Fibroblast of pulmonary artery (primary cell): Measurements from ENCODE around the gene DUOX1.
A peak's percentile ranks its signal among the peaks of the same experiment; 100 is the strongest.

Experiments
- DNase-seq: peaks from one replicate; pipeline ENCODE4 v3.0.0-alpha.2; 2010; ENCODE audit warnings: low read depth
- H3K4me3 ChIP-seq: replicated peaks from 2 replicates; pipeline ENCODE4 v1.5.1; 2011; ENCODE audit warnings: low read depth, mild to moderate bottlenecking, control low read depth, low read length, moderate library complexity
- CTCF ChIP-seq: IDR thresholded peaks from 2 replicates; pipeline ENCODE4 v1.5.1; 2011; ENCODE audit warnings: mild to moderate bottlenecking, control low read depth, low read length, inconsistent platforms; ENCODE audit errors: missing control alignments

Gene DUOX1

DNA sequence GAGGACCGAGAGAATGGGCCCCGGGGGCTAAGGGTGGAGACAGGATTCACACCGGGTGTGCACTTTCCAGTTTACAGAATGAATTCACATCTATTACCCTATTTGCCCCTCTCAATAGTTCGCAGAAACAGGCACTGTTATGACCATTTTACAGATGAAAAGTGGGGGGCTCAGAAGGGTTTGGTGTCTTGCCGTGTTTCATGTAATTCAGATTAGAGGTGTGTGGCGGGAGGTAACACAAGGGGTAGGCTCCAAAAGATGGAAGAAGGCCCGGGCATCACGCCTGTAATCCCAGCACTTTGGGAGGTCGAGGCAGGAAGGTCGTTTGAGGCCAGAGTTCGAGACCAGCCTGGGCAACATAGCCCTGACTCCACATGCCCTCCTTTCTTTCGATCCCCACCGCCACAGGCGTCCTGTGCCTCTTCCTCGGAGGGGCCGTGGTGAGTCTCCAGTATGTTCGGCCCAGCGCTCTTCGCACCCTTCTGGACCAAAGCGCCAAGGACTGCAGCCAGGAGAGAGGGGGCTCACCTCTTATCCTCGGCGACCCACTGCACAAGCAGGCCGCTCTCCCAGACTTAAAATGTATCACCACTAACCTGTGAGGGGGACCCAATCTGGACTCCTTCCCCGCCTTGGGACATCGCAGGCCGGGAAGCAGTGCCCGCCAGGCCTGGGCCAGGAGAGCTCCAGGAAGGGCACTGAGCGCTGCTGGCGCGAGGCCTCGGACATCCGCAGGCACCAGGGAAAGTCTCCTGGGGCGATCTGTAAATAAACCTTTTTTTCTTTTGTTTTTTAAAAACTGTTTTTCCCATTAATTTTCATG, 12.3 kb upstream of the DUOX1 start:
- no peak for DNase-seq
- no peak overlapping the region for H3K4me3 ChIP-seq
- no peak for TF ChIP-seq CTCF

DNA sequence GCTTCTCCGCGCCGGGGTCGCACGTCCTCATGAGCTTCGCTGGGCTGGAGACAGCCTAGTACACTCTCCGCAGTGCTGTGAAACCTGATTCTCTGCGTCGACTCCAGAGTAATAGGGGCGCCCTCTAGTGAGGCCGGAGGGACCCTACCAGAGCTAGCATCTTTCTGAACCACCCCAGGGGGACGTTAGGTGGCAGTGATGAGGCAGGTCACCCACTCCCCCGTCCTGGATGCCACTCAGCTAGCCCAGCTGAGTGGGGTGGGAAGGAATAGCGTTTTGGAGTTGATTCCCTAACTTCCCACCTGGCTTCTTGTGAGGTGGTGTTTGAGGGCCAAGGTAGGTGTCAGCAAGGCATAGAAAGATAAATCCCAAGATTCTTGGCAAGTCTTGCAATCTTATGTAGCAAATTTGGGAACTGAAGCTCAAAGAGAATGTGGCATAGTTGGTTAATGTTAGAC, 11.6 kb upstream of the DUOX1 start:
- TF ChIP-seq CTCF = no peak
- no peak overlapping the region for H3K4me3 ChIP-seq
- DNase-seq = peak; percentile 92

DNA sequence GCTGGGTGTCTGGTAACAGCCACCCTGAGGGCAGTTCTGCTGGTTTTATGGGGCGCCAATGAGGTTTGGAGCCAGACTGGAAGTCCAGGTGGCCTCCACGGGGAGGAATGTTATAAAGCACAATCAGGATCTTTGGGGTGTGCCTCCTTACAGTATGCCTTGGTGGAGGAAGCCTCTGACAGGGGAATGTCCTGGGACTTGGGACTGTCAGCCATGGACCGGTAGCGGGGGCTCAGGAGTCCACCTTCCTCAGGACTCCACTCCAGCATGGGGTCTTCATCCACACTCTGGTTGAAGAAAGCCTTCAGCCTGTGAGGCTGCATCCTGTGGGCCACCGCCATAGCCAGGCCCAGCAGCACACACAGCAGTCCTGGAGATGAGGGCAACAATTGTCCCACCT, 10.8 kb upstream of the DUOX1 start:
- DNase-seq = no peak
- no peak for TF ChIP-seq CTCF
- no peak overlapping the region for H3K4me3 ChIP-seq

DNA sequence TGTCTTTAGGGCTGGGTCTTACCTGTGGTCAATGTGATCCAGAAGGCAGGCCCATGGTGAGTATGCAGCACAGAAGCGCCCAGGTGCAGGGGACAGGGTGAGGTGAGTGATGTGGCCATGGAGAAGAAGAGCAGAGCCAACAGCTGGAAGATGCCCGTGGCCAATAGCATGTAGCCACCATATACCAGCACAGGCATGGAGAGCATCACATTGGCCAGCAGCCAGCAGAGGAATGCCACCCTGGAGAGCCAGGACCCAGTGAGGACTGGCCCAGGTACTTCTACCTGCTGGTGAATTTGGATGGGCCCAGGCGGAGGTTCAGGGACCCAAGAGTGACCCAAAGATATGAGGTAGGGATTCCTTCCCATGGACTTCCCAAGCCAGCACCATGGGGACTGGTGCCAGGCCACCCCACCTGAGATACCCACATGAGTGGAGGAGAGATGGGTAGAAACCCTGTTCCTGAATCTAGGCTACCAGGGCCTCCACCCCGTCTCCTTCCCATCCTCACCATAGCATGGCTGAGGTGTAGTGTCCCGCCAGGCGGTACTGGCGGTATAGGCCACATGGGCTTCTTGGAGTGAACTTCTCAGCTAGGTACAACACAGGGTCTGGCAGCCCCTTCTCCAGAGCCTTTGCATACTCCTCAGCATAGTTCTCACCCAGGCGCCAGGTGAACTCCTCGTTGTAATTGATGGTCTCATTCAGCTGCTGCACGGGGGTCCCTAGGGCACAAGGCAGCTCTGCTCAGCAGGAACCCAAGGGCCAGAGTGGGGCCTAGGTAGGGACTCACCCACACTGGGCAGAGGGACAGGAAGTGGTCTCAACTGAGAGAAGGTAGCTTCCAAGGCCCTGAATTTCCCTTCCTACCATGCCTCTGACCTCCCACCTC, 9.5 kb upstream of the DUOX1 start:
- DNase-seq = no peak
- H3K4me3 ChIP-seq = no peak overlapping the region

DNA sequence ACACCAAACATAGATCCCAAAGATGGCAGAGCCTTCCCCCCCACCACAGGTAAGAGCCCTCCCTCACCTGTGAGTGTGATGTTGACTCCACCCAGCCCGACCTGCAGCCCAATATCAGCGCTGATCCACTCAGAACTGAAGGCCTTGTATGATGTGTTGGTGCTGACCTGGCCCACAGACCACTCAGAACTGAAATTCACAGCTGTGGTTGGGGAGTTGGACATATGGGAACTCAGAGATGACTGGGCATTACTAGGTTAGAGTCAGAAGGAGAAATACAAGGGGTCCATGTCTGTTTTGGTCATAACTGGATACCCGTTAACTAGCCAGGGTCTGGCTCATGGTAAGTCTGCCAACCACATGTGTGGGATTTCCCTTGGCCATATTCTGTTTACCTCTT, 8.8 kb upstream of the DUOX1 start:
- no peak overlapping the region for H3K4me3 ChIP-seq
- no peak for DNase-seq
- TF ChIP-seq CTCF = no peak

More for the DNA sequence above, 9.5 kb upstream of the DUOX1 start:
- TF ChIP-seq CTCF = no peak

GRCh38 chr15:45121706-45122417, 7.9 kb upstream of the DUOX1 start:
- TF ChIP-seq CTCF = no peak
- peak; percentile 72 for DNase-seq
- no peak overlapping the region for H3K4me3 ChIP-seq
